ENCODE measurements around the gene BANP.

GRCh38 chr16:88052661-88053060 lies 101.4 kb downstream of the BANP start:
- TF ChIP-seq CTCF (conservative IDR thresholded peaks at IDR 0.05; ENCODE audit: low read length): no peak
- no peak for TF ChIP-seq EZH2phosphoT487 (IDR thresholded peaks at IDR 0.05; ENCODE audit: borderline replicate concordance, low read depth, low read length)
